ENCODE measurements around the gene CDK5. TPM values are rescaled to one million over a fixed set of nuclear protein-coding genes. Genes with fewer than 3 reads are reported as not detected.
A peak's percentile ranks its signal among the peaks of the same experiment; 100 is the strongest.

Gene CDK5
- total and polyA plus RNA-seq, 9 of the 15 experiments (the other 6 are each of a cell fraction or from before 2014, with no cell fraction given), result 3.2 to 38.0 (median 27.5) TPM

DNA sequence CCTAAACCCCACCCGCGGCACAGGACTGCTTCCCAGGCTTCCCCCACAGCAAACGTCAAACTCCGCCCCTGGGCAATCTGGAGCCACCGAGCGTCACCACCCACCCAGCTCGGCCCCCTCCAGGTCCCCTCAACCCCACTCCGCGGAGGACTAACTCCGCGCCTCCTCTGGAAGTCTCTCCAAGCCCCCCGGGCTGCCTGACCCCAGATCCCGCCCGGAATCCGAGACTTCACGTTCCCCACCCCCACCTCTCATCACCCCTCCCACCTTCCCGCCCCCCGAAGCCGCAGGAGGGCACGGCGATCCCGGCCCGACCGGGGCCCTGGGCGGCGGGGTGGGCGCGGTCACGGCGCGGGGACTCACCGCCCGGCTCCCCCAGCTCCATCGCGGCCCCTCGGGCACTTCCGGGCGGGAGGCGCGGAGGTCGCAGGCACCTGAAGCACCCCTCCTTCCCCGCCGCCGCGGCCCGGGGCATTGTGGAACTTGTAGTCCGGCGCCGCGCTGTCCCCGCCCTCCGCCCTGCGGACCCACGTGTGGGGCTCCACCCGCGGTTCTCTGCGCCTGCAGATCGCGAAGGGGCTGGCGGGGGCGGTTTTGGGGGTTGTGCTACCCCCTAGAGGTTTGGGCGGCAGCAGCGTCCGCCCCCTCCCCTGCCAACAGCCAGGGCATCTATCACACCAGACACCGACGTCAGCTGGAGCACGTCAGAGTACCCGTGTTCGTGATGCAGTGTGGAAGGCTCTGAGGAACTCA is 25.6 kb upstream of the CDK5 start, which contains the start of gene TMUB1 (continued):
- peak; percentile 27; the same call in 1 of the 2 replicates for TF ChIP-seq BHLHE40 (IDR thresholded peaks at IDR 0.05; ENCODE audit: low read length)
- TF ChIP-seq, protein P1, sequence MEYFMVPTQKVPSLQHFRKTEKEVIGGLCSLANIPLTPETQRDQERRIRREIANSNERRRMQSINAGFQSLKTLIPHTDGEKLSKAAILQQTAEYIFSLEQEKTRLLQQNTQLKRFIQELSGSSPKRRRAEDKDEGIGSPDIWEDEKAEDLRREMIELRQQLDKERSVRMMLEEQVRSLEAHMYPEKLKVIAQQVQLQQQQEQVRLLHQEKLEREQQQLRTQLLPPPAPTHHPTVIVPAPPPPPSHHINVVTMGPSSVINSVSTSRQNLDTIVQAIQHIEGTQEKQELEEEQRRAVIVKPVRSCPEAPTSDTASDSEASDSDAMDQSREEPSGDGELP (CRISPR knock-in tag; IDR thresholded peaks at IDR 0.05; ENCODE audit: borderline replicate concordance), result peak; percentile 88
- peak; percentile 80; the same call in 1 of the 2 replicates for TF ChIP-seq CTBP1 (IDR thresholded peaks at IDR 0.05; ENCODE audit: borderline replicate concordance)
- no peak for TF ChIP-seq HNRNPLL (IDR thresholded peaks at IDR 0.05; ENCODE audit: low read depth, low read length, poor library complexity, severe bottlenecking)
- TF ChIP-seq, protein P2, sequence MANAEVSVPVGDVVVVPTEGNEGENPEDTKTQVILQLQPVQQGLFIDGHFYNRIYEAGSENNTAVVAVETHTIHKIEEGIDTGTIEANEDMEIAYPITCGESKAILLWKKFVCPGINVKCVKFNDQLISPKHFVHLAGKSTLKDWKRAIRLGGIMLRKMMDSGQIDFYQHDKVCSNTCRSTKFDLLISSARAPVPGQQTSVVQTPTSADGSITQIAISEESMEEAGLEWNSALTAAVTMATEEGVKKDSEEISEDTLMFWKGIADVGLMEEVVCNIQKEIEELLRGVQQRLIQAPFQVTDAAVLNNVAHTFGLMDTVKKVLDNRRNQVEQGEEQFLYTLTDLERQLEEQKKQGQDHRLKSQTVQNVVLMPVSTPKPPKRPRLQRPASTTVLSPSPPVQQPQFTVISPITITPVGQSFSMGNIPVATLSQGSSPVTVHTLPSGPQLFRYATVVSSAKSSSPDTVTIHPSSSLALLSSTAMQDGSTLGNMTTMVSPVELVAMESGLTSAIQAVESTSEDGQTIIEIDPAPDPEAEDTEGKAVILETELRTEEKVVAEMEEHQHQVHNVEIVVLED (CRISPR knock-in tag; IDR thresholded peaks at IDR 0.05), result peak; percentile 72
- peak; percentile 61 for TF ChIP-seq HDAC2 (IDR thresholded peaks at IDR 0.05)
- TF ChIP-seq, protein P3, sequence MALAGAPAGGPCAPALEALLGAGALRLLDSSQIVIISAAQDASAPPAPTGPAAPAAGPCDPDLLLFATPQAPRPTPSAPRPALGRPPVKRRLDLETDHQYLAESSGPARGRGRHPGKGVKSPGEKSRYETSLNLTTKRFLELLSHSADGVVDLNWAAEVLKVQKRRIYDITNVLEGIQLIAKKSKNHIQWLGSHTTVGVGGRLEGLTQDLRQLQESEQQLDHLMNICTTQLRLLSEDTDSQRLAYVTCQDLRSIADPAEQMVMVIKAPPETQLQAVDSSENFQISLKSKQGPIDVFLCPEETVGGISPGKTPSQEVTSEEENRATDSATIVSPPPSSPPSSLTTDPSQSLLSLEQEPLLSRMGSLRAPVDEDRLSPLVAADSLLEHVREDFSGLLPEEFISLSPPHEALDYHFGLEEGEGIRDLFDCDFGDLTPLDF (CRISPR knock-in tag; IDR thresholded peaks at IDR 0.05), result peak; percentile 49; the same call in 1 of the 2 replicates
- TF ChIP-seq, protein P4, sequence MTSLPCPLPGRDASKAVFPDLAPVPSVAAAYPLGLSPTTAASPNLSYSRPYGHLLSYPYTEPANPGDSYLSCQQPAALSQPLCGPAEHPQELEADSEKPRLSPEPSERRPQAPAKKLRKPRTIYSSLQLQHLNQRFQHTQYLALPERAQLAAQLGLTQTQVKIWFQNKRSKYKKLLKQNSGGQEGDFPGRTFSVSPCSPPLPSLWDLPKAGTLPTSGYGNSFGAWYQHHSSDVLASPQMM (CRISPR knock-in tag; IDR thresholded peaks at IDR 0.05), result no peak
- TF ChIP-seq, protein P5, sequence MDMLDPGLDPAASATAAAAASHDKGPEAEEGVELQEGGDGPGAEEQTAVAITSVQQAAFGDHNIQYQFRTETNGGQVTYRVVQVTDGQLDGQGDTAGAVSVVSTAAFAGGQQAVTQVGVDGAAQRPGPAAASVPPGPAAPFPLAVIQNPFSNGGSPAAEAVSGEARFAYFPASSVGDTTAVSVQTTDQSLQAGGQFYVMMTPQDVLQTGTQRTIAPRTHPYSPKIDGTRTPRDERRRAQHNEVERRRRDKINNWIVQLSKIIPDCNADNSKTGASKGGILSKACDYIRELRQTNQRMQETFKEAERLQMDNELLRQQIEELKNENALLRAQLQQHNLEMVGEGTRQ (CRISPR knock-in tag; IDR thresholded peaks at IDR 0.05), result peak; percentile 81
- peak; percentile 8 for TF ChIP-seq CHD1 (IDR thresholded peaks at IDR 0.05; ENCODE audit: low read length)
- TF ChIP-seq, protein P6, sequence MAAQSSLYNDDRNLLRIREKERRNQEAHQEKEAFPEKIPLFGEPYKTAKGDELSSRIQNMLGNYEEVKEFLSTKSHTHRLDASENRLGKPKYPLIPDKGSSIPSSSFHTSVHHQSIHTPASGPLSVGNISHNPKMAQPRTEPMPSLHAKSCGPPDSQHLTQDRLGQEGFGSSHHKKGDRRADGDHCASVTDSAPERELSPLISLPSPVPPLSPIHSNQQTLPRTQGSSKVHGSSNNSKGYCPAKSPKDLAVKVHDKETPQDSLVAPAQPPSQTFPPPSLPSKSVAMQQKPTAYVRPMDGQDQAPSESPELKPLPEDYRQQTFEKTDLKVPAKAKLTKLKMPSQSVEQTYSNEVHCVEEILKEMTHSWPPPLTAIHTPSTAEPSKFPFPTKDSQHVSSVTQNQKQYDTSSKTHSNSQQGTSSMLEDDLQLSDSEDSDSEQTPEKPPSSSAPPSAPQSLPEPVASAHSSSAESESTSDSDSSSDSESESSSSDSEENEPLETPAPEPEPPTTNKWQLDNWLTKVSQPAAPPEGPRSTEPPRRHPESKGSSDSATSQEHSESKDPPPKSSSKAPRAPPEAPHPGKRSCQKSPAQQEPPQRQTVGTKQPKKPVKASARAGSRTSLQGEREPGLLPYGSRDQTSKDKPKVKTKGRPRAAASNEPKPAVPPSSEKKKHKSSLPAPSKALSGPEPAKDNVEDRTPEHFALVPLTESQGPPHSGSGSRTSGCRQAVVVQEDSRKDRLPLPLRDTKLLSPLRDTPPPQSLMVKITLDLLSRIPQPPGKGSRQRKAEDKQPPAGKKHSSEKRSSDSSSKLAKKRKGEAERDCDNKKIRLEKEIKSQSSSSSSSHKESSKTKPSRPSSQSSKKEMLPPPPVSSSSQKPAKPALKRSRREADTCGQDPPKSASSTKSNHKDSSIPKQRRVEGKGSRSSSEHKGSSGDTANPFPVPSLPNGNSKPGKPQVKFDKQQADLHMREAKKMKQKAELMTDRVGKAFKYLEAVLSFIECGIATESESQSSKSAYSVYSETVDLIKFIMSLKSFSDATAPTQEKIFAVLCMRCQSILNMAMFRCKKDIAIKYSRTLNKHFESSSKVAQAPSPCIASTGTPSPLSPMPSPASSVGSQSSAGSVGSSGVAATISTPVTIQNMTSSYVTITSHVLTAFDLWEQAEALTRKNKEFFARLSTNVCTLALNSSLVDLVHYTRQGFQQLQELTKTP (IDR thresholded peaks at IDR 0.05; ENCODE audit: low read depth in 1 of 2, partially characterized antibody in 2 of 2), result peak in 1 of 2 experiments; percentile 79
- no peak for TF ChIP-seq ZKSCAN3 (CRISPR knock-in tag; IDR thresholded peaks at IDR 0.05)
- TF ChIP-seq, protein P7, sequence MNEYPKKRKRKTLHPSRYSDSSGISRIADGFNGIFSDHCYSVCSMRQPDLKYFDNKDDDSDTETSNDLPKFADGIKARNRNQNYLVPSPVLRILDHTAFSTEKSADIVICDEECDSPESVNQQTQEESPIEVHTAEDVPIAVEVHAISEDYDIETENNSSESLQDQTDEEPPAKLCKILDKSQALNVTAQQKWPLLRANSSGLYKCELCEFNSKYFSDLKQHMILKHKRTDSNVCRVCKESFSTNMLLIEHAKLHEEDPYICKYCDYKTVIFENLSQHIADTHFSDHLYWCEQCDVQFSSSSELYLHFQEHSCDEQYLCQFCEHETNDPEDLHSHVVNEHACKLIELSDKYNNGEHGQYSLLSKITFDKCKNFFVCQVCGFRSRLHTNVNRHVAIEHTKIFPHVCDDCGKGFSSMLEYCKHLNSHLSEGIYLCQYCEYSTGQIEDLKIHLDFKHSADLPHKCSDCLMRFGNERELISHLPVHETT (CRISPR knock-in tag; conservative IDR thresholded peaks at IDR 0.05 in 1 of 2, IDR thresholded peaks at IDR 0.05 in 1 of 2), result peak in 1 of 2 experiments; percentile 85; a peak in 2 of 4 replicates
- TF ChIP-seq DACH1 (IDR thresholded peaks at IDR 0.05; ENCODE audit: partially characterized antibody), result peak; percentile 60
- peak; percentile 62 for TF ChIP-seq RAD51 (IDR thresholded peaks at IDR 0.05; ENCODE audit: borderline replicate concordance, low read depth)

Measured in K562 (cell line).